HEK293 (cell line): Measurements from ENCODE around the gene PSMD2.

Source experiments
- CTCF ChIA-PET: fragments of 350-600 bp; formaldehyde crosslinking; extraction: SDS; loops from one replicate; lab custom pipeline; 2021; ENCODE audit warnings: antibody characterized with exemption; lab: Yijun Ruan, JAX
- POLR2A ChIA-PET: fragments of 300-600 bp; formaldehyde crosslinking; extraction: SDS; loops from one replicate; lab custom pipeline; 2020; ENCODE audit warnings: antibody characterized with exemption, inconsistent platforms; lab: Yijun Ruan, JAX
- H3K27ac ChIP-seq: fragments of 200-500 bp; sonication (Bioruptor generic); 2 replicates; pipeline ENCODE4 v1.5.1; 2014; ENCODE audit warnings: low read depth, low read length, control low read depth, inconsistent platforms; ENCODE audit errors: extremely low read depth
- H3K36me3 ChIP-seq, 2 experiments: fragments of 200-500 bp in 1 of 2; sonication (Bioruptor generic) in 1 of 2; 1 replicate in 1 of 2; 2 replicates in 1 of 2; pipeline ENCODE4 v1.5.1; 2014 to 2017; ENCODE audit warnings: inconsistent platforms in 2 of 2, low read length in 2 of 2; ENCODE audit not compliant: control insufficient read depth in 2 of 2, insufficient read depth in 1 of 2
- H3K4me1 ChIP-seq: fragments of 200-500 bp; sonication (Bioruptor generic); 2 replicates; pipeline ENCODE4 v1.5.1; 2014; ENCODE audit warnings: mild to moderate bottlenecking, low read length, inconsistent platforms; ENCODE audit not compliant: control insufficient read depth, insufficient read depth
- H3K4me3 ChIP-seq: 2 replicates; pipeline ENCODE4 v1.5.1; 2011; ENCODE audit warnings: low read depth, mild to moderate bottlenecking, control low read depth, low read length, moderate library complexity
- H3K9me3 ChIP-seq: fragments of 200-500 bp; sonication (Bioruptor generic); 2 replicates; pipeline ENCODE4 v1.5.1; 2014; ENCODE audit warnings: low read depth, low read length, inconsistent platforms; ENCODE audit not compliant: control insufficient read depth, insufficient read depth
- AEBP2 ChIP-seq: fragments of 450-650 bp; formaldehyde crosslinking; IDR thresholded peaks from 2 replicates; pipeline ENCODE4 v1.5.1; 2016; ENCODE audit warnings: missing biosample characterization, missing genetic modification characterization, borderline replicate concordance
- ATF2 ChIP-seq: fragments of 450-650 bp; formaldehyde crosslinking; IDR thresholded peaks from 2 replicates; pipeline ENCODE4 v1.5.1; 2016; ENCODE audit warnings: missing biosample characterization, missing genetic modification characterization, low read depth
- CTCF ChIP-seq: fragments of 450-650 bp; formaldehyde crosslinking; IDR thresholded peaks from 2 replicates; pipeline ENCODE4 v1.5.1; 2016; ENCODE audit warnings: missing biosample characterization, missing genetic modification characterization
- GFI1B ChIP-seq: fragments of 450-650 bp; formaldehyde crosslinking; IDR thresholded peaks from 2 replicates; pipeline ENCODE4 v1.5.1; 2016; ENCODE audit warnings: missing biosample characterization, missing genetic modification characterization
- GLIS1 ChIP-seq: fragments of 450-650 bp; formaldehyde crosslinking; IDR thresholded peaks from 2 replicates; pipeline ENCODE4 v1.5.1; 2016; ENCODE audit warnings: missing biosample characterization, missing genetic modification characterization
- GLIS2 ChIP-seq: fragments of 450-650 bp; formaldehyde crosslinking; IDR thresholded peaks from 2 replicates; pipeline ENCODE4 v1.5.1; 2016; ENCODE audit warnings: missing biosample characterization, missing genetic modification characterization
- HOXC10 ChIP-seq: sonication (generic); formaldehyde crosslinking; IDR thresholded peaks from 2 replicates; pipeline ENCODE4 v1.8.1; 2023; ENCODE audit warnings: mild to moderate bottlenecking, missing genetic modification reagents
- INSM2 ChIP-seq: fragments of 450-650 bp; formaldehyde crosslinking; IDR thresholded peaks from 2 replicates; pipeline ENCODE4 v1.5.1; 2016; ENCODE audit warnings: missing biosample characterization, missing genetic modification characterization
- OSR2 ChIP-seq: fragments of 450-650 bp; formaldehyde crosslinking; IDR thresholded peaks from 2 replicates; pipeline ENCODE4 v1.5.1; 2016; ENCODE audit warnings: missing biosample characterization, missing genetic modification characterization
- PRDM6 ChIP-seq: fragments of 450-650 bp; formaldehyde crosslinking; IDR thresholded peaks from 2 replicates; pipeline ENCODE4 v1.5.1; 2017; ENCODE audit warnings: missing biosample characterization, missing genetic modification characterization
- ZBTB17 ChIP-seq: fragments of 450-650 bp; formaldehyde crosslinking; IDR thresholded peaks from 2 replicates; pipeline ENCODE4 v1.5.1; 2016; ENCODE audit warnings: missing biosample characterization, missing genetic modification characterization
- ZBTB20 ChIP-seq: fragments of 450-650 bp; formaldehyde crosslinking; IDR thresholded peaks from 2 replicates; pipeline ENCODE4 v1.5.1; 2016; ENCODE audit warnings: missing biosample characterization, missing genetic modification characterization
- ZBTB48 ChIP-seq: fragments of 450-650 bp; formaldehyde crosslinking; IDR thresholded peaks from 2 replicates; pipeline ENCODE4 v1.5.1; 2016; ENCODE audit warnings: missing biosample characterization, missing genetic modification characterization
- ZNF324 ChIP-seq: fragments of 450-650 bp; formaldehyde crosslinking; IDR thresholded peaks from 2 replicates; pipeline ENCODE4 v1.5.1; 2016; ENCODE audit warnings: missing biosample characterization, missing genetic modification characterization
- ZNF335 ChIP-seq: fragments of 450-650 bp; formaldehyde crosslinking; conservative IDR thresholded peaks from 2 replicates; pipeline ENCODE4 v1.5.1; 2016; ENCODE audit warnings: missing biosample characterization, missing genetic modification characterization
- ZNF350 ChIP-seq: fragments of 450-650 bp; formaldehyde crosslinking; IDR thresholded peaks from 2 replicates; pipeline ENCODE4 v1.5.0; 2017; ENCODE audit warnings: missing biosample characterization, mild to moderate bottlenecking, missing genetic modification characterization
- ZNF391 ChIP-seq: fragments of 450-650 bp; formaldehyde crosslinking; IDR thresholded peaks from 2 replicates; pipeline ENCODE4 v1.5.1; 2016; ENCODE audit warnings: low read depth, missing biosample characterization, missing genetic modification characterization, borderline replicate concordance
- ZNF514 ChIP-seq: fragments of 450-650 bp; formaldehyde crosslinking; IDR thresholded peaks from 2 replicates; pipeline ENCODE4 v1.5.1; 2016; ENCODE audit warnings: missing biosample characterization, missing genetic modification characterization
- ZNF548 ChIP-seq: fragments of 450-650 bp; formaldehyde crosslinking; IDR thresholded peaks from 2 replicates; pipeline ENCODE4 v1.5.1; 2016; ENCODE audit warnings: missing biosample characterization, missing genetic modification characterization
- ZNF549 ChIP-seq: fragments of 450-650 bp; IDR thresholded peaks from 2 replicates; pipeline ENCODE4 v1.5.1; 2018; ENCODE audit warnings: missing biosample characterization, missing genetic modification characterization, mild to moderate bottlenecking, inconsistent platforms, moderate library complexity
- ZNF660 ChIP-seq: fragments of 450-650 bp; IDR thresholded peaks from 2 replicates; pipeline ENCODE4 v1.5.1; 2018; ENCODE audit warnings: missing biosample characterization, mild to moderate bottlenecking, missing genetic modification characterization
- ZNF76 ChIP-seq: fragments of 450-650 bp; formaldehyde crosslinking; IDR thresholded peaks from 2 replicates; pipeline ENCODE4; 2016; ENCODE audit warnings: low read depth, missing biosample characterization, missing genetic modification characterization, borderline replicate concordance
- ZNF777 ChIP-seq: fragments of 450-650 bp; formaldehyde crosslinking; IDR thresholded peaks from 2 replicates; pipeline ENCODE4 v1.5.1; 2017; ENCODE audit warnings: missing biosample characterization, missing genetic modification characterization, borderline replicate concordance
- ZNF785 ChIP-seq: fragments of 450-650 bp; formaldehyde crosslinking; IDR thresholded peaks from 2 replicates; pipeline ENCODE4 v1.5.1; 2016; ENCODE audit warnings: missing biosample characterization, missing genetic modification characterization
- ZNF830 ChIP-seq: fragments of 450-650 bp; IDR thresholded peaks from 2 replicates; pipeline ENCODE4 v1.5.0; 2018; ENCODE audit warnings: missing biosample characterization, missing genetic modification characterization, low read depth, mild to moderate bottlenecking, moderate library complexity
- ZNF837 ChIP-seq: fragments of 450-650 bp; formaldehyde crosslinking; IDR thresholded peaks from 2 replicates; pipeline ENCODE4 v1.5.1; 2016; ENCODE audit warnings: missing biosample characterization, missing genetic modification characterization

The PSMD2 gene

GRCh38 chr3:184335661-184336546, 36.9 kb downstream of the PSMD2 start (continued):
- TF ChIP-seq ZBTB20 (peak; percentile 34; the same call in 1 of the 2 replicates), ATF2 (tag by site-specific recombination) (peak; percentile 96), GLIS2 (tag by site-specific recombination) (peak; percentile 72; the same call in 1 of the 2 replicates), PRDM6 (no peak)
- TF ChIP-seq, all 188 proteins: peak for 41

- H3K4me1 ChIP-seq, result no peaks in the 10 kb centered on the region
- ChIA-PET CTCF (interaction anchor here (1.6 to 2.2 kb wide), 2 partner anchors 17 to 35 kb away, joined by 6 to 8 read pairs; no protein-coding TSS in a partner anchor), POLR2A (interaction anchor here (1.1 kb wide), 1 partner anchor 17 kb away, joined by 3 read pairs; no protein-coding TSS in a partner anchor)
- H3K9me3 ChIP-seq, result no peaks in the 10 kb centered on the region
- H3K27ac ChIP-seq, result peak overlapping the region; percentile 73; the same call in 1 of the 2 replicates
- peak overlapping the region; percentile 86 for H3K4me3 ChIP-seq
- H3K36me3 ChIP-seq, result peaks cover 0 to 57% of the 10 kb centered on the region in 2 experiments; a peak in 1 of 3 replicates
- TF ChIP-seq ZNF549 (tag by site-specific recombination), result no peak
- TF ChIP-seq HOXC10 (CRISPR knock-in tag), result no peak
- no peak for TF ChIP-seq ZNF660 (tag by site-specific recombination)
- no peak for TF ChIP-seq ZNF837 (tag by site-specific recombination)
- no peak for TF ChIP-seq GLIS1 (tag by site-specific recombination)
- no peak; the same call in 1 of the 2 replicates for TF ChIP-seq ZBTB20
- TF ChIP-seq ZNF335 (tag by site-specific recombination), result peak; percentile 75
- no peak for TF ChIP-seq ZNF350 (tag by site-specific recombination)
- TF ChIP-seq INSM2, result no peak
- no peak for TF ChIP-seq ZNF548 (tag by site-specific recombination)
- no peak for TF ChIP-seq ZNF514 (tag by site-specific recombination)
- no peak for TF ChIP-seq AEBP2 (tag by site-specific recombination)
- peak; percentile 76; the same call in 1 of the 2 replicates for TF ChIP-seq ZNF76 (tag by site-specific recombination)
- 0 out of 2 replicates have a peak, but pooled peaks have one; percentile 16 for TF ChIP-seq ZBTB48 (tag by site-specific recombination)
- TF ChIP-seq GFI1B (tag by site-specific recombination), result peak; percentile 70; the same call in 1 of the 2 replicates
- TF ChIP-seq ZNF391 (tag by site-specific recombination), result no peak
- no peak for TF ChIP-seq ZNF830 (tag by site-specific recombination)
- TF ChIP-seq OSR2 (tag by site-specific recombination), result no peak
- TF ChIP-seq ZNF785 (tag by site-specific recombination), result no peak
- no peak for TF ChIP-seq ZNF777 (tag by site-specific recombination)
- peak; percentile 26 for TF ChIP-seq ZBTB17 (tag by site-specific recombination)
- no peak for TF ChIP-seq CTCF (tag by site-specific recombination)
- no peak for TF ChIP-seq ZNF324
These were observed 37.7 kb downstream of the PSMD2 start for GRCh38 chr3:184336547-184337398.
